ENCODE data around the gene KCNQ5. TPM values are rescaled to one million over a fixed set of nuclear protein-coding genes. Genes with fewer than 3 reads are reported as not detected.

The KCNQ5 gene
- total and polyA plus RNA-seq, 2 of the 8 experiments (the other 6 are each of a cell fraction or from before 2014, with no cell fraction given) = 0.83 to 1.2 TPM

GRCh38 chr6:72836971-72837370 lies 215.1 kb downstream of the KCNQ5 start:
- no peak overlapping the region for H3K18ac ChIP-seq (ENCODE audit: extremely low read depth, low read length)
- no peak overlapping the region for H2BK5ac ChIP-seq (ENCODE audit: low read depth, low read length)
- H3K14ac ChIP-seq (ENCODE audit: insufficient read length) = no peak overlapping the region
- H4K91ac ChIP-seq (replicated peaks; ENCODE audit: insufficient read length, low read length) = no peak overlapping the region
- H3K79me2 ChIP-seq (ENCODE audit: control insufficient read depth in 1 of 2, insufficient read depth in 2 of 2, low read length in 2 of 2) = no peaks in the 10 kb centered on the region
- H3K79me1 ChIP-seq (ENCODE audit: low read depth, low read length) = no peaks in the 10 kb centered on the region
- H3K9ac ChIP-seq (replicated peaks in 1 of 4; ENCODE audit: extremely low read depth in 1 of 4, low read depth in 3 of 4, low read length in 3 of 4) = no peak overlapping the region
- H2BK15ac ChIP-seq (ENCODE audit: low read length) = no peak overlapping the region
- no peak overlapping the region for H3K23ac ChIP-seq (ENCODE audit: insufficient read length)
- H3K4me3 ChIP-seq (ENCODE audit: extremely low read depth in 1 of 4, insufficient read depth in 2 of 4, low read depth in 3 of 4, low read length in 4 of 4) = no peak overlapping the region
- no peak overlapping the region for H2BK12ac ChIP-seq (ENCODE audit: low read depth, low read length)
- H2AK5ac ChIP-seq (ENCODE audit: low read depth, low read length) = no peak overlapping the region
- H3K27ac ChIP-seq (ENCODE audit: low read depth, low read length) = no peak overlapping the region
- no peak overlapping the region for H2AFZ ChIP-seq (ENCODE audit: low read length)
- no peak overlapping the region for H2BK20ac ChIP-seq (ENCODE audit: low read length)
- no peaks in the 10 kb centered on the region for H3K4me1 ChIP-seq (replicated peaks in 1 of 4; ENCODE audit: control insufficient read depth in 3 of 4, insufficient read depth in 4 of 4, low read length in 3 of 4)
- H3K23me2 ChIP-seq (ENCODE audit: low read depth, low read length) = no peaks in the 10 kb centered on the region
- H4K8ac ChIP-seq (ENCODE audit: extremely low read depth, insufficient read depth, low read length) = no peak overlapping the region
- H4K5ac ChIP-seq (ENCODE audit: insufficient read length, low read depth, low read length) = no peak overlapping the region
- H2BK120ac ChIP-seq (replicated peaks; ENCODE audit: low read depth, low read length) = no peak overlapping the region
- H4K20me1 ChIP-seq (replicated peaks in 1 of 2; ENCODE audit: control insufficient read depth in 1 of 2, insufficient read depth in 2 of 2, low read length in 2 of 2) = no peaks in the 10 kb centered on the region
- ChIA-PET POLR2A (ENCODE audit: partially characterized antibody) (no interaction called here), CTCF (ENCODE audit: partially characterized antibody) (interaction anchor here (1.1 to 1.6 kb wide), 2 partner anchors 28 to 294 kb away, joined by 3 to 4 read pairs; no protein-coding TSS in a partner anchor)
- no peak for FAIRE-seq
- no peaks in the 10 kb centered on the region for H3K9me3 ChIP-seq (ENCODE audit: insufficient read depth in 2 of 2, low read depth in 1 of 2, low read length in 1 of 2)
- H3K4ac ChIP-seq (replicated peaks; ENCODE audit: insufficient read length, low read depth, low read length) = no peak overlapping the region
- no peaks in the 10 kb centered on the region for H3K27me3 ChIP-seq (replicated peaks in 1 of 4; ENCODE audit: control insufficient read depth in 3 of 4, extremely low read depth in 1 of 4, insufficient read depth in 3 of 4, low read length in 3 of 4)
- H3K4me2 ChIP-seq (ENCODE audit: insufficient read depth in 1 of 2, low read depth in 2 of 2, low read length in 2 of 2) = no peak overlapping the region
- WGBS, 2 experiments (ENCODE audit: extremely low coverage in 1 of 2, insufficient coverage in 1 of 2, insufficient read length in 1 of 2, insufficient replicate concordance in 2 of 2, low coverage in 1 of 2, low lambda C conversion rate in 2 of 2, missing lambda C conversion rate in 1 of 2) = 81 to 100% methylated on average over 1 of the region's 1 CpG
- DNase-seq (ENCODE audit: low read depth in 1 of 2, low spot score in 2 of 2) = no peak
- no peaks in the 10 kb centered on the region for H3K36me3 ChIP-seq (ENCODE audit: control insufficient read depth in 2 of 4, insufficient read depth in 4 of 4, low read length in 3 of 4)
- no peak overlapping the region for H3K56ac ChIP-seq (replicated peaks; ENCODE audit: insufficient read length, low read depth, low read length)
- TF ChIP-seq ZNF274 (IDR thresholded peaks at IDR 0.05; ENCODE audit: borderline replicate concordance, extremely low read depth, low read length) (no peak), NANOG (IDR thresholded peaks at IDR 0.05; ENCODE audit: insufficient read depth, low read depth, low read length, poor library complexity, severe bottlenecking) (no peak), JUN (IDR thresholded peaks at IDR 0.05; ENCODE audit: low read depth, low read length) (no peak), FOSL1 (IDR thresholded peaks at IDR 0.05; ENCODE audit: insufficient read depth, low read depth, low read length) (no peak), RXRA (IDR thresholded peaks at IDR 0.05; ENCODE audit: insufficient read depth, low read depth, low read length) (no peak), CHD2 (IDR thresholded peaks at IDR 0.05; ENCODE audit: low read length) (no peak), CTBP2 (IDR thresholded peaks at IDR 0.05; ENCODE audit: borderline replicate concordance, insufficient read depth, insufficient read length, low read length) (no peak), CREB1 (IDR thresholded peaks at IDR 0.05) (no peak), SUZ12 (IDR thresholded peaks at IDR 0.05; ENCODE audit: low read length) (no peak), EP300 (IDR thresholded peaks at IDR 0.05; ENCODE audit: borderline replicate concordance in 1 of 2, low read depth in 2 of 2, low read length in 2 of 2) (no peak), RAD21 (IDR thresholded peaks at IDR 0.05 in 1 of 2, conservative IDR thresholded peaks at IDR 0.05 in 1 of 2; ENCODE audit: low read depth in 2 of 2, low read length in 2 of 2) (no peak)

Data from H1 (cell line).